ENCODE data around the gene ADAMTS12. TPM values are rescaled to one million over a fixed set of nuclear protein-coding genes. Genes with fewer than 3 reads are reported as not detected.

The ADAMTS12 gene
- polyA plus RNA-seq, 4 donors = 0.37 to 2.8 (median 0.54) TPM; not detected in 1

DNA sequence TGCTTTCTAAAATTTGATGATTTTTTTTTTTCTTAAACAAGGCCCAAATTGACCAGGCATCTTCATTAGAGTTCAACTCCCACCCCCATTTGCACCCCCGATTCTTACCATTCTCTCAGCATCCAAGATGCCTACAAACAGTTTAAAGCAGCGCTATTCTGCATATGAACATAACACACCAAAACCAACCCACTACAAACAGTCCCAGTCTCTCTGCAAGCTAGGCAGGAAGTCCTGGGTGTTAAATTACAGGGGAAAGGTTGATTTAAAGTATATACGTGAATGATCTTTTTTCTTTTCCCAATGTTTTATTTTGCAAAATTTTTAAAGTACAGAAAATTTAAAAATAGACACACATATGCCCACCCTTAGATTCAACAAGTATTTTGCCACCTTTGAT is 127.0 kb downstream of the ADAMTS12 start:
- no peak for DNase-seq
- FAIRE-seq = no peak

DNA sequence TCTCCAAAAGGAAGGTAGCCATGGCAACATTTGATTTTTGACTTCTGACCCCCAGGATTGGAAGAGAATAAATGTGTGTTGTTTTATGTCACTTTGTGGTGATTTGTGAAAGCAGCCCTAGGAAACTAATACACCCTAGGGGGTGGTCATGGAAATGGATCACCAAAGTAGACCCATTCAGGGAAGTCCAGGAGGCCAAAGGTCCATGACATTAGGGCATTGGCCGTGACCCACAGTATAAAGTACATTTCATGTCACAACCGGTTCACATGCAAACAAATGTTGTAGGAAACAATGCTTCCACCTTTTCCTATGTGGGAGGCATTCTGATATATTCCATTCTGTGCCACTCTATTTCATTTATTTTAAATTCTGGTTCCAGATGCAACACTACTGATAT is 128.4 kb downstream of the ADAMTS12 start:
- Histone ChIP-seq H3K27ac (ENCODE audit: low read depth in 1 of 3, low read length in 2 of 3) (no peak overlapping the region), H3K4me3 (ENCODE audit: low read depth in 1 of 3, low read length in 3 of 3) (no peak overlapping the region), H3K36me3 (ENCODE audit: control insufficient read depth in 3 of 3, insufficient read depth in 2 of 3, low read depth in 1 of 3, low read length in 3 of 3) (no peaks in the 10 kb centered on the region), H3K4me1 (ENCODE audit: control insufficient read depth in 3 of 3, insufficient read depth in 2 of 3, low read depth in 1 of 3, low read length in 2 of 3) (no peaks in the 10 kb centered on the region), H3K9me3 (ENCODE audit: control insufficient read depth in 2 of 2, insufficient read depth in 1 of 2, low read depth in 1 of 2, low read length in 1 of 2) (no peaks in the 10 kb centered on the region), H3K27me3 (ENCODE audit: control insufficient read depth in 3 of 3, insufficient read depth in 3 of 3, low read length in 3 of 3) (no peaks in the 10 kb centered on the region)
- 50 to 82% (median 61%) methylated on average over 2 of the region's 2 CpGs for WGBS, 3 donors
- DNase-seq (no peak), FAIRE-seq (no peak)

More for the DNA sequence above, 127.0 kb downstream of the ADAMTS12 start:
- H3K4me3 ChIP-seq (ENCODE audit: low read depth in 1 of 3, low read length in 3 of 3) = no peak overlapping the region
- 53 to 70% (median 54%) methylated on average over 3 of the region's 3 CpGs for WGBS, 3 donors
- no peaks in the 10 kb centered on the region for H3K9me3 ChIP-seq (ENCODE audit: control insufficient read depth in 2 of 2, insufficient read depth in 1 of 2, low read depth in 1 of 2, low read length in 1 of 2)
- no peak overlapping the region for H3K27ac ChIP-seq (ENCODE audit: low read depth in 1 of 3, low read length in 2 of 3)
- no peaks in the 10 kb centered on the region for H3K27me3 ChIP-seq (ENCODE audit: control insufficient read depth in 3 of 3, insufficient read depth in 3 of 3, low read length in 3 of 3)
- no peaks in the 10 kb centered on the region for H3K4me1 ChIP-seq (ENCODE audit: control insufficient read depth in 3 of 3, insufficient read depth in 2 of 3, low read depth in 1 of 3, low read length in 2 of 3)
- no peaks in the 10 kb centered on the region for H3K36me3 ChIP-seq (ENCODE audit: control insufficient read depth in 3 of 3, insufficient read depth in 2 of 3, low read depth in 1 of 3, low read length in 3 of 3)

DNA sequence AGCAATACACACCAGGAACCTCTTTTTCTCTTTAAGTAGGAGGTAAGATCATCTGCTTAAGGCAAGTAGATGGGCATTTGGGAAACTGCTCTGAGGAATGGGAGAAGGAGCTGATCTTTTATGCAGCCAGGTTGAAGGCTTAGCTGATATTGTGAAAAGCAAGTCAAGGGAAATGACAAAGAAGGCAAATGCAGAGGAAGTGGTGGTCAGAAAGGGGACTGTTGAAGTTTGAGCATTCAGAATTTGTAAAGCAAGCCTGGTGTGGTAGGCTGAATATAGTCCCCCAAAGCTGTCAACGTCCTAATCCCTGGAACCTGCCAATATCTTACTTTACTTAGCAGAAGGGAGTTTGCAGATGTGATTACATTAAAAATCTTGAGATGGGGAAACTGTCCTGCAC is 128.9 kb downstream of the ADAMTS12 start:
- H3K9me3 ChIP-seq (ENCODE audit: control insufficient read depth in 2 of 2, insufficient read depth in 1 of 2, low read depth in 1 of 2, low read length in 1 of 2) = no peaks in the 10 kb centered on the region
- no peak for FAIRE-seq
- H3K27ac ChIP-seq (ENCODE audit: low read depth in 1 of 3, low read length in 2 of 3) = no peak overlapping the region
- no peak overlapping the region for H3K4me3 ChIP-seq (ENCODE audit: low read depth in 1 of 3, low read length in 3 of 3)
- no peak for DNase-seq
- no peaks in the 10 kb centered on the region for H3K4me1 ChIP-seq (ENCODE audit: control insufficient read depth in 3 of 3, insufficient read depth in 2 of 3, low read depth in 1 of 3, low read length in 2 of 3)
- no peaks in the 10 kb centered on the region for H3K27me3 ChIP-seq (ENCODE audit: control insufficient read depth in 3 of 3, insufficient read depth in 3 of 3, low read length in 3 of 3)
- WGBS, 3 donors = 10 to 45% (median 19%) methylated on average over 1 of the region's 1 CpG
- no peaks in the 10 kb centered on the region for H3K36me3 ChIP-seq (ENCODE audit: control insufficient read depth in 3 of 3, insufficient read depth in 2 of 3, low read depth in 1 of 3, low read length in 3 of 3)

DNA sequence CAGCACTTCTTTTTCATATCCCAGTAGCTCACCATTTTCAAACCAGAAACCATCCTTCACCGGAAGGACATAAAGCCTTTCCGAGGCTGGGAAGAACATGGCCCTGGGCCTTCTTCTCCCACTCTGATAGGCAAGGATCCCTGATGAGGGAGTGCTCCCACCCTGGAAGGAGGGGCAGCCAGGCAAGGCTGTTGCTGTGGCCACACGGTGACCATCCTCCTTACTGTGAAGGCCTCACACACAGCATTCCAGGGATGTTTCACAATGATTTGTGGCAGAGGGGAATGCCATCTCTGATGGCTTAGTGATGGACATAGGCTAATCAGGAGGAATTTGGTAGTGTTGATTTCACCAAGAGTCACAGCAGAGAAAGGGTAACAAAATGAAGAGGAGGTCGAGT is 130.7 kb downstream of the ADAMTS12 start:
- Histone ChIP-seq H3K36me3 (ENCODE audit: control insufficient read depth in 3 of 3, insufficient read depth in 2 of 3, low read depth in 1 of 3, low read length in 3 of 3) (no peaks in the 10 kb centered on the region), H3K4me3 (ENCODE audit: low read depth in 1 of 3, low read length in 3 of 3) (no peak overlapping the region), H3K27me3 (ENCODE audit: control insufficient read depth in 3 of 3, insufficient read depth in 3 of 3, low read length in 3 of 3) (no peaks in the 10 kb centered on the region), H3K4me1 (ENCODE audit: control insufficient read depth in 3 of 3, insufficient read depth in 2 of 3, low read depth in 1 of 3, low read length in 2 of 3) (no peaks in the 10 kb centered on the region), H3K9me3 (ENCODE audit: control insufficient read depth in 2 of 2, insufficient read depth in 1 of 2, low read depth in 1 of 2, low read length in 1 of 2) (no peaks in the 10 kb centered on the region), H3K27ac (ENCODE audit: low read depth in 1 of 3, low read length in 2 of 3) (no peak overlapping the region)
- FAIRE-seq (no peak), DNase-seq (no peak)
- WGBS, 3 donors = 52 to 65% (median 65%) methylated on average over 4 of the region's 4 CpGs

DNA sequence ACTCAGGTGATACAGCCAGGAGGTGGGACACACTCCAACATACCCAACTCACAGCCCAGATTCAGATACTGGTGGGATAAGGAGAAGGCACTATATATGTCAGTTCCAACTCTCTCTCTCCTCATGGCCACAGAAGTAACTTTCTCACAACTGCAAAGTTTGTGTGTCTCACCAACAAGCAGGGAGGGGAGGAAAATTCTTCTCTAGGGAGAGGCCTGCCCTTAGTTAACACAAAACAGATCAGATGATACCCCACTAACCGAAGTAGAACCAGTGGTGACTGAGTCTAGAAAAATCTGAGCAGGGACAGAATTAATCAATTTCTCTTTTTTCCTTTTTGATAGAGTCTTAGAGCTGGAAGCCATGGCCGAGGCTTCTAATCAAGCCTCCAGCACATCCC is 133.1 kb downstream of the ADAMTS12 start:
- FAIRE-seq (no peak), DNase-seq (no peak)
- H3K36me3 ChIP-seq (ENCODE audit: control insufficient read depth in 3 of 3, insufficient read depth in 2 of 3, low read depth in 1 of 3, low read length in 3 of 3) = no peaks in the 10 kb centered on the region
- WGBS, 3 donors = 58 to 78% (median 76%) methylated on average over 2 of the region's 2 CpGs
- H3K27ac ChIP-seq (ENCODE audit: low read depth in 1 of 3, low read length in 2 of 3) = no peak overlapping the region
- H3K9me3 ChIP-seq (ENCODE audit: control insufficient read depth in 2 of 2, insufficient read depth in 1 of 2, low read depth in 1 of 2, low read length in 1 of 2) = no peaks in the 10 kb centered on the region
- H3K4me3 ChIP-seq (ENCODE audit: low read depth in 1 of 3, low read length in 3 of 3) = no peak overlapping the region
- no peaks in the 10 kb centered on the region for H3K4me1 ChIP-seq (ENCODE audit: control insufficient read depth in 3 of 3, insufficient read depth in 2 of 3, low read depth in 1 of 3, low read length in 2 of 3)
- no peaks in the 10 kb centered on the region for H3K27me3 ChIP-seq (ENCODE audit: control insufficient read depth in 3 of 3, insufficient read depth in 3 of 3, low read length in 3 of 3)

DNA sequence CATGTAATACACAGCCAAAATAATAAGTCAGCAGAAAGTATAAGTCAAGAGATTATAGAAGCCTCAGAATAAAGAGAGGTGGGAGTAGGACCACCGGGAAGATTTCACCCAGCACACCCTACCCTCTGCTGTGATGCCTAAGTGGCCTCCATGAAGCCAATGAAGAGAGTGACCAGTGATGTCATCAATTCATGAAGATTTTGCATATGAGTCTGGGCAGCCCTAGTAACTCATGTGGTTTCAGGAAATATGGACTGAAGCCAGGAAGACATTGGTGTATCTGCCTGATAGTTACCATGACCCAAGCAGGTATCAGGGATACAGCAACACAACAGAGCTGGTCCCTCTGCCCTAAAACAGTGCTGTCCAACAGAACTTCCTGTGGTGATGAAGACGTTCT is 135.3 kb downstream of the ADAMTS12 start:
- Histone ChIP-seq H3K9me3 (ENCODE audit: control insufficient read depth in 2 of 2, insufficient read depth in 1 of 2, low read depth in 1 of 2, low read length in 1 of 2) (no peaks in the 10 kb centered on the region), H3K27ac (ENCODE audit: low read depth in 1 of 3, low read length in 2 of 3) (no peak overlapping the region), H3K36me3 (ENCODE audit: control insufficient read depth in 3 of 3, insufficient read depth in 2 of 3, low read depth in 1 of 3, low read length in 3 of 3) (no peaks in the 10 kb centered on the region), H3K4me1 (ENCODE audit: control insufficient read depth in 3 of 3, insufficient read depth in 2 of 3, low read depth in 1 of 3, low read length in 2 of 3) (no peaks in the 10 kb centered on the region), H3K27me3 (ENCODE audit: control insufficient read depth in 3 of 3, insufficient read depth in 3 of 3, low read length in 3 of 3) (no peaks in the 10 kb centered on the region), H3K4me3 (ENCODE audit: low read depth in 1 of 3, low read length in 3 of 3) (no peak overlapping the region)
- no peak for DNase-seq
- no peak for FAIRE-seq
- WGBS, 3 donors = 70 to 72% (median 72%) methylated on average over 2 of the region's 2 CpGs

DNA sequence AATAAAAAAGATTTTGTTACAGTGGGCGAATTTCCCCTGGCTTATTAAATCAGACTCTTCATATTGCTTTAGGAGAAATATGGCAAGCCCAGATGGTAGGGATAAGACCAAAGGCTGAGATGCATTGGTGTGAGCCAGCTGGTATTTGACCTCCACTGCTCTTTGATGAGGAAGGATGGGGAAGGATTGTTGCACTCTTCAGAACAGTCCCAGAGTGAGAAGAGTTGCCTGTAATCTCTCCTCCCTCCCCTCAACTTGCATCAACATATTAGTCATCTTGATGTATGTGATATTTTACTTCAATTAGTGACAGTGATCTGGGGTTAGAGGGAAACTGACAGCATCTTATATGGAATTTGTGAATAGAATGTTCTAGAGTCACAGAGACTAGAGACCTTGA is 136.6 kb downstream of the ADAMTS12 start:
- H3K36me3 ChIP-seq (ENCODE audit: control insufficient read depth in 3 of 3, insufficient read depth in 2 of 3, low read depth in 1 of 3, low read length in 3 of 3) = no peaks in the 10 kb centered on the region
- 73 to 74% (median 74%) methylated on average over 1 of the region's 1 CpG for WGBS, 3 donors
- H3K9me3 ChIP-seq (ENCODE audit: control insufficient read depth in 2 of 2, insufficient read depth in 1 of 2, low read depth in 1 of 2, low read length in 1 of 2) = no peaks in the 10 kb centered on the region
- H3K4me1 ChIP-seq (ENCODE audit: control insufficient read depth in 3 of 3, insufficient read depth in 2 of 3, low read depth in 1 of 3, low read length in 2 of 3) = no peaks in the 10 kb centered on the region
- FAIRE-seq (no peak), DNase-seq (no peak)
- no peaks in the 10 kb centered on the region for H3K27me3 ChIP-seq (ENCODE audit: control insufficient read depth in 3 of 3, insufficient read depth in 3 of 3, low read length in 3 of 3)
- no peak overlapping the region for H3K4me3 ChIP-seq (ENCODE audit: low read depth in 1 of 3, low read length in 3 of 3)
- no peak overlapping the region for H3K27ac ChIP-seq (ENCODE audit: low read depth in 1 of 3, low read length in 2 of 3)

DNA sequence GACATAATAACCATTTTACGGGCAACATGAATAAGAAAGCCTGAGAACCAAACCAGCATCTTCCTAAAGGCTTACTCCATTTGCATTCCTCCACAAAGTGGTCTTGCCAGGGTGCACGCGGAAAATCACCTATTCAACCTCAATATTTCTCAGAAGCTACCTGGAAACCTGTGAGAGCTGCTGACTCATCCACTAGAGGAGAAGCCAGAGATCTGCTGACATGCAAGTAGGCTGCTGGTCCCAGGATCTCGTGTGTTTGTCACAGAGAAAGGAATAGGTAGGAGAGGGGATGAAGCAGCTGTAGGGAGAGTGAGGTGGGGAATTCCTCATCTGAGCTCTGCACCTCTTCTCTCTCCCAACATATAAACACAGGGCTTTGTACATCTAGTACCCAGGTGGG is 138.1 kb downstream of the ADAMTS12 start:
- no peaks in the 10 kb centered on the region for H3K9me3 ChIP-seq (ENCODE audit: control insufficient read depth in 2 of 2, insufficient read depth in 1 of 2, low read depth in 1 of 2, low read length in 1 of 2)
- FAIRE-seq = no peak
- H3K27me3 ChIP-seq (ENCODE audit: control insufficient read depth in 3 of 3, insufficient read depth in 3 of 3, low read length in 3 of 3) = no peaks in the 10 kb centered on the region
- 78 to 80% (median 79%) methylated on average over 4 of the region's 4 CpGs for WGBS, 3 donors
- DNase-seq = no peak
- no peaks in the 10 kb centered on the region for H3K36me3 ChIP-seq (ENCODE audit: control insufficient read depth in 3 of 3, insufficient read depth in 2 of 3, low read depth in 1 of 3, low read length in 3 of 3)
- H3K4me1 ChIP-seq (ENCODE audit: control insufficient read depth in 3 of 3, insufficient read depth in 2 of 3, low read depth in 1 of 3, low read length in 2 of 3) = no peaks in the 10 kb centered on the region
- H3K4me3 ChIP-seq (ENCODE audit: low read depth in 1 of 3, low read length in 3 of 3) = no peak overlapping the region
- H3K27ac ChIP-seq (ENCODE audit: low read depth in 1 of 3, low read length in 2 of 3) = no peak overlapping the region

DNA sequence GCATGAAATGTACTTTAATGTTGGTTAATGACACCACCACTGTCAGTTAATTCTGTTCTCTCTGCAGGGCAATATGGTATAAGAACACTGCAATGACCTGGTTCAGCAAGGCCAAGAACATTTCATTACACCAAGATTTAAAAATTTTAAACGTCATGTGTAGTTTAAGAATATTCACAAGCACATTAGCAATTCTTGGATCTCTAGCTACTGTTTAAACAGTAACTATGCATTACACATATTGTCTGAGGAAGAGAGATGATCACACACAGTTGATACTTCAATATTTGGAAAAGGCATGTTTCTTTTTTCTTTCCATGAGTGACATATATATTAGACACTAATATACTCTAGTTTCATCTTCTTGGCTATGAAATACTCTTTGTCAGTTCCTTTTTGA is 143.0 kb downstream of the ADAMTS12 start:
- WGBS, 3 donors = 54 to 82% (median 82%) methylated on average over 1 of the region's 1 CpG
- Histone ChIP-seq H3K4me1 (ENCODE audit: control insufficient read depth in 3 of 3, insufficient read depth in 2 of 3, low read depth in 1 of 3, low read length in 2 of 3) (no peaks in the 10 kb centered on the region), H3K27ac (ENCODE audit: low read depth in 1 of 3, low read length in 2 of 3) (no peak overlapping the region), H3K36me3 (ENCODE audit: control insufficient read depth in 3 of 3, insufficient read depth in 2 of 3, low read depth in 1 of 3, low read length in 3 of 3) (no peaks in the 10 kb centered on the region), H3K27me3 (ENCODE audit: control insufficient read depth in 3 of 3, insufficient read depth in 3 of 3, low read length in 3 of 3) (no peaks in the 10 kb centered on the region), H3K9me3 (ENCODE audit: control insufficient read depth in 2 of 2, insufficient read depth in 1 of 2, low read depth in 1 of 2, low read length in 1 of 2) (no peaks in the 10 kb centered on the region), H3K4me3 (ENCODE audit: low read depth in 1 of 3, low read length in 3 of 3) (no peak overlapping the region)
- FAIRE-seq (no peak), DNase-seq (no peak)
